Psoas muscle (tissue), 8 donors: ENCODE results near the gene CLINT1. TPM values are rescaled to one million over a fixed set of nuclear protein-coding genes. Genes with fewer than 3 reads are reported as not detected.

Source experiments
- ATAC-seq, 4 donors: fragments of 200-7000 bp; cut with Tn5 transposase; one replicate each; pipeline ENCODE4 v1.9.1; 2020; ENCODE audit warnings: moderate library complexity in 3 of 4, mild to moderate bottlenecking in 2 of 4
- DNase-seq, 2 donors: peaks; one replicate each; pipeline ENCODE4 v3.0.0-alpha.2; 2020
- H3K27ac ChIP-seq: fragments of 200-600 bp; one replicate; pipeline ENCODE4 v1.8.0; 2022
- H3K27me3 ChIP-seq, 3 donors: fragments of 200-600 bp in 1 of 3; one replicate each; pipeline versions ENCODE4 v1.6.1 to v1.8.0; 2013 to 2022; ENCODE audit warnings: low read length in 2 of 3, mild to moderate bottlenecking in 2 of 3, moderate library complexity in 1 of 3; ENCODE audit not compliant: insufficient read depth in 3 of 3
- H3K36me3 ChIP-seq, 2 donors: fragments of 200-600 bp in 1 of 2; one replicate each; pipeline versions ENCODE4 v1.6.1 to v1.8.0; 2013 to 2022; ENCODE audit warnings: low read depth in 1 of 2, mild to moderate bottlenecking in 1 of 2, moderate library complexity in 1 of 2; ENCODE audit not compliant: insufficient read depth in 1 of 2
- H3K4me1 ChIP-seq: fragments of 200-600 bp; one replicate; pipeline ENCODE4 v1.8.0; 2022
- H3K4me3 ChIP-seq: fragments of 200-600 bp; one replicate; pipeline ENCODE4 v1.8.0; 2022; ENCODE audit warnings: mild to moderate bottlenecking
- H3K9me3 ChIP-seq: fragments of 200-600 bp; one replicate; pipeline ENCODE4 v1.8.0; 2022
- CTCF ChIP-seq: fragments of 200-600 bp; IDR thresholded peaks from one replicate; pipeline ENCODE4 v1.8.0; 2022; ENCODE audit warnings: antibody characterized with exemption
- WGBS, 3 donors: extraction: QIAGEN DNeasy Blood & Tissue Kit; methylation state at CpG; one replicate each; pipeline versions ENCODE4 v1.1.6 to v1.1.7; 2013; 5-methylcytosine and 5-hydroxymethylcytosine counted together
- intact Hi-C, 2 donors: fragments of 100-400 bp; cut with DNase I; formaldehyde crosslinking; loops; one replicate each; pipeline versions ENCODE4 v1.11.0 to v1.14.2; 2022
- polyA plus RNA-seq, 3 donors: library from polyadenylated mRNA; stranded (reverse); fragments of 200-250 nt; gene quantifications; one replicate each; pipeline ENCODE4 v1.2.3, GENCODE V29; 2013
- total RNA-seq, 4 donors: library from RNA; stranded (reverse); fragmentation: NEBNext Ultra II Directional in 2 of 4; extraction: Animal tissue kit (Norgen Biotek cat#: 25700) in 2 of 4; gene quantifications; one replicate each; pipeline versions ENCODE4 v1.2.1 to v1.2.4, GENCODE V29; 2021 to 2023
- donor health status: healthy with polysubstance abuse.
- donor health status: DM: no; HTN: no; CAD: no; lungs with moderate emphysema.
- donor health status: Bipolar disorder and iron deficiency.
- donor health status: healthy.
- donor health status: DM: yes; HTN: yes; CAD: no.
- donor health status: DM: no; HTN: no; CAD: no.
- donor health status: DM: no; HTN: no; CAD: no.
- donor health status: DM: yes; HTN: yes; CAD: no.

CLINT1 gene
- total and polyA plus RNA-seq, 7 donors: 37.9 to 89.7 (median 67.5) TPM

- WGBS, 3 donors: 86 to 91% (median 87%) methylated on average over 11 of the region's 11 CpGs
- TF ChIP-seq CTCF: no peak
- H3K36me3 ChIP-seq: peaks cover 0 to 32% of the 10 kb centered on the region in 2 donors
- ATAC-seq (no peak), DNase-seq (no peak)
- H3K9me3 ChIP-seq: no peaks in the 10 kb centered on the region
- intact Hi-C loops: loop anchor here in 1 of 2 donors (10.0 kb wide), 2 partner anchors 315 to 605 kb away; partner anchors contain the start of gene MED7
- H3K27ac ChIP-seq: no peak overlapping the region
- no peaks in the 10 kb centered on the region for H3K27me3 ChIP-seq
- peaks cover 11% of the 10 kb centered on the region for H3K4me1 ChIP-seq
- H3K4me3 ChIP-seq: no peak overlapping the region
Measured at GRCh38 chr5:157749462-157749799, 109.5 kb downstream of the CLINT1 start.

- no peak for TF ChIP-seq CTCF
- Histone ChIP-seq H3K4me3 (no peak overlapping the region), H3K27me3 (no peaks in the 10 kb centered on the region), H3K27ac (no peak overlapping the region), H3K36me3 (peaks cover 0 to 27% of the 10 kb centered on the region in 2 donors), H3K4me1 (peaks cover 12% of the 10 kb centered on the region), H3K9me3 (no peaks in the 10 kb centered on the region)
- WGBS, 3 donors: 77 to 87% (median 80%) methylated on average over 4 of the region's 4 CpGs
- DNase-seq: no peak
- ATAC-seq: no peak
- intact Hi-C loops: loop anchor here in 1 of 2 donors (10.0 kb wide), 2 partner anchors 314 to 604 kb away; partner anchors contain the start of gene MED7
Measured at GRCh38 chr5:157748760-157749461, 110.0 kb downstream of the CLINT1 start.

- H3K27ac ChIP-seq: no peak overlapping the region
- DNase-seq: no peak
- H3K36me3 ChIP-seq: peaks cover 0 to 19% of the 10 kb centered on the region in 2 donors
- intact Hi-C loops: loop anchor here in 1 of 2 donors (10.0 kb wide), 2 partner anchors 313 to 603 kb away; partner anchors contain the start of gene MED7
- TF ChIP-seq CTCF: no peak
- peaks cover 14% of the 10 kb centered on the region for H3K4me1 ChIP-seq
- no peak for ATAC-seq
- no peaks in the 10 kb centered on the region for H3K9me3 ChIP-seq
- 77 to 90% (median 77%) methylated on average over 8 of the region's 8 CpGs for WGBS, 3 donors
- H3K4me3 ChIP-seq: no peak overlapping the region
- no peaks in the 10 kb centered on the region for H3K27me3 ChIP-seq
Measured at GRCh38 chr5:157747766-157748700, 110.9 kb downstream of the CLINT1 start.

GRCh38 chr5:157747173-157747740, 111.7 kb downstream of the CLINT1 start:
- no peak for TF ChIP-seq CTCF
- no peaks in the 10 kb centered on the region for H3K9me3 ChIP-seq
- DNase-seq (no peak), ATAC-seq (no peak)
- no peak overlapping the region for H3K4me3 ChIP-seq
- no peak overlapping the region for H3K27ac ChIP-seq
- H3K27me3 ChIP-seq: no peaks in the 10 kb centered on the region
- WGBS, 3 donors: 82 to 83% (median 83%) methylated on average over 6 of the region's 6 CpGs
- intact Hi-C loops: loop anchor here in 1 of 2 donors (10.0 kb wide), 2 partner anchors 312 to 602 kb away; partner anchors contain the start of gene MED7
- peaks cover 17% of the 10 kb centered on the region for H3K4me1 ChIP-seq
- peaks cover 0 to 11% of the 10 kb centered on the region in 2 donors for H3K36me3 ChIP-seq
